Measurements from ENCODE around the gene ACIN1. TPM values are rescaled to one million over a fixed set of nuclear protein-coding genes. Genes with fewer than 3 reads are reported as not detected.

ACIN1 gene
- total and polyA plus RNA-seq, 9 donors = 83.3 to 165 (median 135) TPM

DNA sequence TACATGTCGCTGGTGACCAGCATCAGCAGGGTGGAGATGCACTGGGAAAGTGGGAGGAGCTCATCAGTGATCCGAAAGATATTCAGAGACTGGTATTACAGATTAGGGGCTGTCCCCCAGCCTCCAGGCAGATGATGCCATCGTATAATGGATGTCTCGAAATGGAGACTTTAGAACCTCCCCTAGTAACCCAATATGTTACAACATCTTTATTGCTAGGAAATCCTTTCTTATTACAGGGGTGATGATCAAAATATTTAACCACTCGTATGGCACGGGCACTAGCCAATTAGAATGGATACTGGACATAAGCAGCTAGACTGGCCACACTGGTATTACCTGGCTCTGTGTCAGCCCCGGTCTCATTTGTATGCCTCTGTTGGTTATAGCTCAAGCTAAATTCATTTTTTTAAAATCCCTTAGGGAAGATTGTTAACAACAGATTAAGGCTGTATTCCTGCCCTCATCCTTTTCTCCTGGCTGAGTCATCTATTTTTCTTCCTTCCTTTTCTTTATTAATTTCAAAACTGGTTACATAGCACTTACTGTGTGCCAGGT is 34.9 kb upstream of the ACIN1 start:
- H3K36me3 ChIP-seq = no peaks in the 10 kb centered on the region
- no peaks in the 10 kb centered on the region for H3K27me3 ChIP-seq
- TF ChIP-seq POLR2A (IDR thresholded peaks at IDR 0.05) (no peak), EP300 (IDR thresholded peaks at IDR 0.05) (no peak)
- TF ChIP-seq, protein P1, sequence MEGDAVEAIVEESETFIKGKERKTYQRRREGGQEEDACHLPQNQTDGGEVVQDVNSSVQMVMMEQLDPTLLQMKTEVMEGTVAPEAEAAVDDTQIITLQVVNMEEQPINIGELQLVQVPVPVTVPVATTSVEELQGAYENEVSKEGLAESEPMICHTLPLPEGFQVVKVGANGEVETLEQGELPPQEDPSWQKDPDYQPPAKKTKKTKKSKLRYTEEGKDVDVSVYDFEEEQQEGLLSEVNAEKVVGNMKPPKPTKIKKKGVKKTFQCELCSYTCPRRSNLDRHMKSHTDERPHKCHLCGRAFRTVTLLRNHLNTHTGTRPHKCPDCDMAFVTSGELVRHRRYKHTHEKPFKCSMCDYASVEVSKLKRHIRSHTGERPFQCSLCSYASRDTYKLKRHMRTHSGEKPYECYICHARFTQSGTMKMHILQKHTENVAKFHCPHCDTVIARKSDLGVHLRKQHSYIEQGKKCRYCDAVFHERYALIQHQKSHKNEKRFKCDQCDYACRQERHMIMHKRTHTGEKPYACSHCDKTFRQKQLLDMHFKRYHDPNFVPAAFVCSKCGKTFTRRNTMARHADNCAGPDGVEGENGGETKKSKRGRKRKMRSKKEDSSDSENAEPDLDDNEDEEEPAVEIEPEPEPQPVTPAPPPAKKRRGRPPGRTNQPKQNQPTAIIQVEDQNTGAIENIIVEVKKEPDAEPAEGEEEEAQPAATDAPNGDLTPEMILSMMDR (IDR thresholded peaks at IDR 0.05) = no peak
- no peak overlapping the region for H3K27ac ChIP-seq
- WGBS, 3 donors = 90 to 94% (median 93%) methylated on average over 7 of the region's 7 CpGs
- no peak overlapping the region for H3K4me3 ChIP-seq
- peak in 1 of 5 donors; percentile 4 for DNase-seq
- no peaks in the 10 kb centered on the region for H3K4me1 ChIP-seq (ENCODE audit: insufficient read depth)
- H3K9me3 ChIP-seq = no peaks in the 10 kb centered on the region
- intact Hi-C loops (cut with DNase I) = loop anchor here in 1 of 4 donors (10.0 kb wide), 1 partner anchor 165 kb away; no protein-coding TSS in a partner anchor

DNA sequence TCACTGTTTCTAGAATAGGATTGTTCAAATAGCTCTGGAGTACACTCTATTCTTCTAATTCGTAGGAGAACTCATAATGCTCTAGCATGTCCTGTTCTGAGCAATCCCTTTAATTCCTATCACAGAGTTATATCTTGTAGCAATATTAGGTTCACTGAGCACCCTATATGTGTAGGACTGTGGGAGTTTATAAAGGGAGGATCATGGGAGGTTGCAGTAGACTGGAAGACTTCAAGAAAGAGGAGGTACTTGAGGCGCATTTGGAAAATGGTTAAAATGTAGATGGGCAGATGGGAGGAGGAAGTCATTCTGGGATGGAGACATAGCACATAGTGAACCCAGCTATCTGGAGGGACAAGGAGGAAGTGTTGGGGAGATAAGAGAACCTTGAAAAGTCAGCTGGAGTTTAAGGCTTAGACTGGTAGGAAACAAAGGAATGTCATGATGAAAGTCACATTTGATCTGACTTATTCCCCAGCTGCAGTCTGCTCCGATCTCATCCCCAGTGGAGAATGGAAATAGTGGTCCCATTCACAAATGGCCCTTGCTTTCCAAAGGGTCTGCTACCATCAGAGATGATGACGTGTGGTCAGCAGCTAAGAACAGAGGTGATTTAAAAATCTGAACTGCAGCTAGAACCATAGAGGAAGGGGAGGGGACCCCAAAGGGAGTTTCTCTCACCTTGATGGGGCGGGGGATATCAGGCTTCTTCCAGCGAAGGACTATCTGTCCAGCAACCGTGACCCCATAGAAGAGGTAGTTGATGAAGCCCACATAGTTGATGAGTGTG is 34.2 kb upstream of the ACIN1 start:
- TF ChIP-seq, protein P1 (IDR thresholded peaks at IDR 0.05) = no peak
- TF ChIP-seq EP300 (IDR thresholded peaks at IDR 0.05) (no peak), POLR2A (IDR thresholded peaks at IDR 0.05) (no peak)
- no peak overlapping the region for H3K27ac ChIP-seq
- intact Hi-C loops (cut with DNase I) = loop anchor here in 1 of 4 donors (10.0 kb wide), 1 partner anchor 166 kb away; no protein-coding TSS in a partner anchor
- WGBS, 3 donors = 95 to 96% (median 95%) methylated on average over 7 of the region's 7 CpGs
- no peak overlapping the region for H3K4me3 ChIP-seq
- no peaks in the 10 kb centered on the region for H3K27me3 ChIP-seq
- no peaks in the 10 kb centered on the region for H3K9me3 ChIP-seq
- H3K36me3 ChIP-seq = no peaks in the 10 kb centered on the region
- H3K4me1 ChIP-seq (ENCODE audit: insufficient read depth) = no peaks in the 10 kb centered on the region
- DNase-seq = peak in 1 of 5 donors; percentile 4

DNA sequence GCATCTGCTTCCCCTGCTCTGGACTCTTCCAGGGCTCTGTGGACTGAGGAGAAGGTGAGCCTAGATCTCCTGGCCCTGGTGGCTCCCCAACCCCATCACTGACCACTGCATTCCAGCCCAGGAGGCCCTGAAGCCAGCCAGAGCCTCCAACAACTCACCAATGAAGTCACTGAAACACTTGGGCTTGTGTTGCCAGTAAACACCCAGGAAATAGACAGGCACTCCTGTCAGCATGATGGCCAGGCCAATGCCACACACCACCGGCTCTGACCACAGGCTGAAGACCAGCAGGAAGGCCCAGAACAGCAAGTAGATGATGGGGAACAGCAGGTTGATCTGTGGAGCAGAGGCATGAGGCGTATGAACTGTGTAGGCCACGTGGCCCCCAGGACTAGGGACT is 32.9 kb upstream of the ACIN1 start:
- Histone ChIP-seq H3K4me3 (no peak overlapping the region), H3K4me1 (ENCODE audit: insufficient read depth) (no peaks in the 10 kb centered on the region), H3K36me3 (no peaks in the 10 kb centered on the region), H3K27me3 (no peaks in the 10 kb centered on the region), H3K27ac (no peak overlapping the region), H3K9me3 (no peaks in the 10 kb centered on the region)
- DNase-seq = peak in 1 of 5 donors; percentile 9
- TF ChIP-seq POLR2A (IDR thresholded peaks at IDR 0.05) (no peak), EP300 (IDR thresholded peaks at IDR 0.05) (no peak)
- TF ChIP-seq, protein P1 (IDR thresholded peaks at IDR 0.05) = no peak
- intact Hi-C loops (cut with DNase I) = loop anchor here in 1 of 4 donors (10.0 kb wide), 1 partner anchor 167 kb away; no protein-coding TSS in a partner anchor
- WGBS, 3 donors = 84 to 90% (median 86%) methylated on average over 3 of the region's 3 CpGs

DNA sequence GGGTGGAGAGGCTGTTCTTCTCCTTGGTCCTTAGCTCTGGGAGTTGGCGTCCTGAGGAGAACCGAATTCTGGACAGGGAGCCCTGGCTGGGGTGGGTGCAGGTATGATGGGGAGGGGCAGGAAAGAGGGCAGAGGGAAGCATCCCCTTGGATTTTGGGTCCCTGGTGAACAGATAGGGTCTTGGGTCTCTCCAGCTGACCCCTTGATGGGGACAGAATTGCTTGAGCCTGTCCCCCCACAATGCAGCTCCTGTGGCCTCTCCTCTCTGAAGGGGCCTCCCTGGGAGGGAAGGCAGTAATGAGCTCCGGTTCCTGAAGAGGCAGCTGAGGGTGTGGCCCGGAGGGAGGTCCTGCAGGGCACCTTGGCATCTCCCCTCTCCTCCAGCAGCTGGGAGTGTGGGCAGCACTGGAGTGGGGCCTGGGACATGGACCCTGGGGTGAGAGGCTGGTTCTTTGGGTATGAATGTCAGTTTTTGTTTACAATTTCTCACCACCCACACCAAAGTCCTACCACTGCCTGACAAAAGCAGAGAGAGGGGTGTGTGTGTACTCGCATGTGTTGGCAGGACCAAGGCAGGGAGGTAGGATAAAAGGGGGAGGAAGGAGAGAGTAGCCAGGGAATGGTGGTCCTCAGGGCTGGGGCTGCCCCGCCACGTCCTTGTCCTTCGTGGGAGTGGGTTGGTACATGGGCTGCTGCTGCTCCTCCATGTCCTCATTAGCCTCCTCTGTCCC is 31.8 kb upstream of the ACIN1 start:
- no peak for TF ChIP-seq EP300 (IDR thresholded peaks at IDR 0.05)
- TF ChIP-seq, protein P1 (IDR thresholded peaks at IDR 0.05) = no peak
- TF ChIP-seq POLR2A (IDR thresholded peaks at IDR 0.05) = no peak
- intact Hi-C loops (cut with DNase I) = loop anchor here in 1 of 4 donors (10.0 kb wide), 1 partner anchor 168 kb away; no protein-coding TSS in a partner anchor
- Histone ChIP-seq H3K4me3 (no peak overlapping the region), H3K27ac (no peak overlapping the region), H3K4me1 (ENCODE audit: insufficient read depth) (peaks cover 4% of the 10 kb centered on the region), H3K36me3 (no peaks in the 10 kb centered on the region), H3K27me3 (no peaks in the 10 kb centered on the region), H3K9me3 (no peaks in the 10 kb centered on the region)
- 83 to 89% (median 87%) methylated on average over 8 of the region's 8 CpGs for WGBS, 3 donors
- peak in 1 of 5 donors; percentile 16 for DNase-seq

Measured in ovary (tissue), 9 donors.